H1 (cell line): ENCODE results near the gene INPP4A. TPM values are rescaled to one million over a fixed set of nuclear protein-coding genes. Genes with fewer than 3 reads are reported as not detected.
"Not testable (repeated sequence)": the region's sequence is repeated elsewhere in the genome, so short reads cannot be mapped to it uniquely, and the experiment has no call there.

Source experiments
- CTCF ChIA-PET: fragments of 300-600 bp; sonication (Branson Sonifier 250); formaldehyde crosslinking; loops from one replicate; lab custom pipeline; 2021; ENCODE audit not compliant: partially characterized antibody; lab: Charles Lee
- POLR2A ChIA-PET: fragments of 300-600 bp; sonication (Branson Sonifier 250); formaldehyde crosslinking; loops from one replicate; lab custom pipeline; 2021; ENCODE audit warnings: inconsistent platforms; ENCODE audit not compliant: partially characterized antibody; lab: Charles Lee
- DNase-seq, 2 experiments: peaks; one replicate each; pipeline versions ENCODE4 v3.0.0 to v3.0.0-alpha.2; 2010 to 2022; ENCODE audit warnings: low spot score in 2 of 2, low read depth in 1 of 2, mixed read lengths in 1 of 2
- FAIRE-seq: peaks from 2 replicates; lab custom pipeline; 2011; peaks lifted over from hg19 to GRCh38; lab: Jason Lieb, UNC
- H2AFZ ChIP-seq: 2 replicates; pipeline ENCODE4 v1.8.1; 2012; ENCODE audit warnings: low read length, inconsistent platforms
- H2AK5ac ChIP-seq: 2 replicates; pipeline ENCODE4 v1.6.1; 2013; ENCODE audit warnings: low read depth, low read length
- H2BK120ac ChIP-seq: replicated peaks from 2 replicates; pipeline ENCODE3; 2013; ENCODE audit warnings: low read depth, low read length, inconsistent platforms
- H2BK12ac ChIP-seq: 2 replicates; pipeline ENCODE4 v1.6.1; 2013; ENCODE audit warnings: low read depth, low read length
- H2BK15ac ChIP-seq: 2 replicates; pipeline ENCODE4 v1.6.1; 2013; ENCODE audit warnings: low read length
- H2BK20ac ChIP-seq: 2 replicates; pipeline ENCODE4 v1.6.1; 2013; ENCODE audit warnings: low read length
- H2BK5ac ChIP-seq: 2 replicates; pipeline ENCODE4 v1.6.1; 2013; ENCODE audit warnings: low read depth, low read length
- H3K14ac ChIP-seq: 2 replicates; pipeline ENCODE4 v1.6.1; 2013; ENCODE audit warnings: inconsistent platforms; ENCODE audit not compliant: insufficient read length
- H3K18ac ChIP-seq: 2 replicates; pipeline ENCODE4 v1.6.1; 2013; ENCODE audit warnings: low read length; ENCODE audit errors: extremely low read depth
- H3K23ac ChIP-seq: 2 replicates; pipeline ENCODE4 v1.6.1; 2013; ENCODE audit warnings: inconsistent platforms; ENCODE audit not compliant: insufficient read length
- H3K23me2 ChIP-seq: 2 replicates; pipeline ENCODE4 v1.6.1; 2013; ENCODE audit warnings: low read depth, low read length
- H3K27ac ChIP-seq: 2 replicates; pipeline ENCODE4 v1.6.1; 2011; ENCODE audit warnings: low read depth, low read length, inconsistent platforms
- H3K27me3 ChIP-seq, 4 experiments: replicated peaks in 1 of 4; 1 replicate in 1 of 4; 2 replicates in 3 of 4; pipeline versions ENCODE4 v1.6.1 to v1.8.1; 2011 to 2013; ENCODE audit warnings: low read length in 3 of 4, mild to moderate bottlenecking in 3 of 4, inconsistent platforms in 2 of 4, mixed read lengths in 2 of 4, moderate library complexity in 1 of 4; ENCODE audit not compliant: control insufficient read depth in 3 of 4, insufficient read depth in 3 of 4; ENCODE audit errors: extremely low read depth in 1 of 4
- H3K36me3 ChIP-seq, 4 experiments: 2 replicates each; pipeline versions ENCODE4 v1.6.1 to v1.8.1; 2011 to 2013; ENCODE audit warnings: mild to moderate bottlenecking in 4 of 4, low read length in 3 of 4, moderate library complexity in 2 of 4, control low read depth in 1 of 4, inconsistent platforms in 1 of 4; ENCODE audit not compliant: insufficient read depth in 4 of 4, control insufficient read depth in 2 of 4
- H3K4ac ChIP-seq: replicated peaks from 2 replicates; pipeline ENCODE3; 2013; ENCODE audit warnings: low read length, low read depth, mixed read lengths, inconsistent platforms; ENCODE audit not compliant: insufficient read length
- H3K4me1 ChIP-seq, 4 experiments: replicated peaks in 1 of 4; 1 replicate in 1 of 4; 2 replicates in 3 of 4; pipeline versions ENCODE4 v1.6.1 to v1.8.1; 2011 to 2013; ENCODE audit warnings: low read length in 3 of 4, inconsistent platforms in 2 of 4, mixed read lengths in 1 of 4; ENCODE audit not compliant: insufficient read depth in 4 of 4, control insufficient read depth in 3 of 4
- H3K4me2 ChIP-seq, 2 experiments: 2 replicates each; pipeline versions ENCODE4 v1.6.1 to v1.8.1; 2011 to 2013; ENCODE audit warnings: low read depth in 2 of 2, low read length in 2 of 2, control low read depth in 1 of 2, inconsistent platforms in 1 of 2, mild to moderate bottlenecking in 1 of 2; ENCODE audit not compliant: insufficient read depth in 1 of 2
- H3K4me3 ChIP-seq, 4 experiments: fragments of 200-600, 300-600 bp in 1 of 4; sonication (generic), shearing (Covaris generic), sonication (Bioruptor Twin) in 1 of 4; 2 replicates each; pipeline versions ENCODE4 v1.5.1 to v1.8.1; 2011 to 2016; ENCODE audit warnings: low read length in 4 of 4, low read depth in 3 of 4, control low read depth in 2 of 4, inconsistent platforms in 2 of 4, mild to moderate bottlenecking in 2 of 4, mixed read lengths in 1 of 4, moderate library complexity in 1 of 4; ENCODE audit not compliant: insufficient read depth in 2 of 4; ENCODE audit errors: extremely low read depth in 1 of 4
- H3K56ac ChIP-seq: replicated peaks from 2 replicates; pipeline ENCODE3; 2013; ENCODE audit warnings: low read depth, mild to moderate bottlenecking, mixed read lengths, low read length, inconsistent platforms; ENCODE audit not compliant: insufficient read length
- H3K79me1 ChIP-seq: 2 replicates; pipeline ENCODE4 v1.6.1; 2013; ENCODE audit warnings: low read depth, low read length, control low read depth
- H3K79me2 ChIP-seq, 2 experiments: 2 replicates each; pipeline versions ENCODE4 v1.6.1 to v1.8.1; 2012 to 2013; ENCODE audit warnings: low read length in 2 of 2, mild to moderate bottlenecking in 2 of 2, inconsistent platforms in 1 of 2; ENCODE audit not compliant: insufficient read depth in 2 of 2, control insufficient read depth in 1 of 2
- H3K9ac ChIP-seq, 4 experiments: replicated peaks in 1 of 4; 1 replicate in 1 of 4; 2 replicates in 3 of 4; pipeline versions ENCODE4 v1.6.1 to v1.8.1; 2011 to 2013; ENCODE audit warnings: low read depth in 3 of 4, low read length in 3 of 4, control low read depth in 2 of 4, mild to moderate bottlenecking in 2 of 4, moderate library complexity in 2 of 4, inconsistent platforms in 1 of 4; ENCODE audit errors: extremely low read depth in 1 of 4
- H3K9me3 ChIP-seq, 2 experiments: 2 replicates each; pipeline versions ENCODE4 v1.6.1 to v1.8.1; 2012 to 2013; ENCODE audit warnings: mild to moderate bottlenecking in 2 of 2, moderate library complexity in 2 of 2, control low read depth in 1 of 2, inconsistent platforms in 1 of 2, low read depth in 1 of 2, low read length in 1 of 2, mixed read lengths in 1 of 2; ENCODE audit not compliant: insufficient read depth in 2 of 2
- H4K20me1 ChIP-seq, 2 experiments: replicated peaks in 1 of 2; 2 replicates each; pipeline versions ENCODE3 to v1.8.1; 2011 to 2013; ENCODE audit warnings: inconsistent platforms in 2 of 2, low read length in 2 of 2, mild to moderate bottlenecking in 1 of 2; ENCODE audit not compliant: insufficient read depth in 2 of 2, control insufficient read depth in 1 of 2
- H4K5ac ChIP-seq: 2 replicates; pipeline ENCODE4 v1.6.1; 2013; ENCODE audit warnings: low read length, low read depth, mixed read lengths, inconsistent platforms; ENCODE audit not compliant: insufficient read length
- H4K8ac ChIP-seq: 2 replicates; pipeline ENCODE4 v1.8.0; 2013; ENCODE audit warnings: mild to moderate bottlenecking, moderate library complexity, low read length, inconsistent platforms; ENCODE audit not compliant: insufficient read depth; ENCODE audit errors: extremely low read depth
- H4K91ac ChIP-seq: replicated peaks from 2 replicates; pipeline ENCODE3; 2013; ENCODE audit warnings: low read length, mixed read lengths, inconsistent platforms; ENCODE audit not compliant: insufficient read length
- WGBS, 2 experiments: shearing (Covaris generic) in 1 of 2; methylation state at CpG; one replicate each; pipeline versions ENCODE4 v1.1.6 to v1.1.7; 2013 to 2015; ENCODE audit warnings: low lambda C conversion rate in 2 of 2, mixed read lengths in 2 of 2, inconsistent platforms in 1 of 2, low coverage in 1 of 2, missing lambda C conversion rate in 1 of 2; ENCODE audit not compliant: insufficient replicate concordance in 2 of 2, insufficient coverage in 1 of 2, insufficient read length in 1 of 2; ENCODE audit errors: extremely low coverage in 1 of 2, missing lambda C conversion rate in 1 of 2; 5-methylcytosine and 5-hydroxymethylcytosine counted together
- polyA plus RNA-seq, 7 experiments: library from polyadenylated mRNA; depleted of rRNA in 3 of 7; stranded (reverse) in 5 of 7; unstranded in 2 of 7; fragments of >200 nt in 5 of 7; fragments of 200-250 nt in 2 of 7; gene quantifications; 1 replicate in 5 of 7; 2 replicates in 1 of 7; 4 replicates in 1 of 7; pipeline versions ENCODE4 v1.2.1 to v1.2.3, GENCODE V29; 2011 to 2013; ENCODE audit warnings: missing spikeins in 2 of 7, mixed read lengths in 2 of 7
- total RNA-seq: library from RNA; stranded (reverse); fragmentation: NEBNext Ultra II Directional; extraction: Animal tissue kit (Norgen Biotek cat#: 25700); gene quantifications from 2 replicates; pipeline ENCODE4 v1.2.1, GENCODE V29; 2021

INPP4A gene
- total and polyA plus RNA-seq, 2 of the 8 experiments (the other 6 are each of a cell fraction or from before 2014, with no cell fraction given) = 25.6 to 34.3 TPM

- H3K4me2 ChIP-seq, H2BK120ac ChIP-seq, H3K4me3 ChIP-seq, H3K79me2 ChIP-seq, H3K36me3 ChIP-seq, H4K5ac ChIP-seq, POLR2A ChIA-PET, H2AK5ac ChIP-seq, H3K27ac ChIP-seq, H4K20me1 ChIP-seq, H3K27me3 ChIP-seq, H2BK20ac ChIP-seq, H3K18ac ChIP-seq, H3K4ac ChIP-seq, H2BK15ac ChIP-seq, H3K23ac ChIP-seq, H3K4me1 ChIP-seq, H3K23me2 ChIP-seq, H2BK12ac ChIP-seq, FAIRE-seq, H3K9ac ChIP-seq, H4K8ac ChIP-seq, H3K14ac ChIP-seq, H2AFZ ChIP-seq, H2BK5ac ChIP-seq, H4K91ac ChIP-seq, DNase-seq, H3K56ac ChIP-seq, H3K79me1 ChIP-seq: not testable (repeated sequence)
- WGBS, 2 experiments = 92% methylated on average over 9 of the region's 9 CpGs; no CpG with 5 or more reads in 1 of the 2 experiments
- CTCF ChIA-PET = interaction anchor here (0.6 to 0.8 kb wide), 3 partner anchors 46 to 223 kb away, joined by 3 to 4 read pairs (median 3); no protein-coding TSS in a partner anchor
- H3K9me3 ChIP-seq = peaks cover 18 to 20% of the 10 kb centered on the region in 2 experiments
These were observed 28.9 kb upstream of the INPP4A start for GRCh38 chr2:98415719-98416248.
